Right cardiac atrium (tissue), 5 donors: ENCODE results near the gene EZH2. TPM values are rescaled to one million over a fixed set of nuclear protein-coding genes. Genes with fewer than 3 reads are reported as not detected.

Experiments
- ATAC-seq, 2 donors: fragments of 200-7000 bp; cut with Tn5 transposase; one replicate each; pipeline versions ENCODE4 v1.8.0 to v1.9.1; 2020; ENCODE audit warnings: moderate library complexity in 2 of 2, mild to moderate bottlenecking in 1 of 2
- DNase-seq, 3 donors: peaks; one replicate each; pipeline ENCODE4 v3.0.0-alpha.2; 2020
- H3K27ac ChIP-seq: one replicate; pipeline ENCODE4 v1.5.1; 2013; ENCODE audit warnings: mild to moderate bottlenecking, low read length, control low read depth, moderate library complexity
- H3K27me3 ChIP-seq: one replicate; pipeline ENCODE4 v1.6.1; 2013; ENCODE audit not compliant: control insufficient read depth, insufficient read depth
- H3K4me1 ChIP-seq: one replicate; pipeline ENCODE4 v1.6.1; 2013; ENCODE audit warnings: low read length; ENCODE audit not compliant: control insufficient read depth, insufficient read depth
- H3K4me3 ChIP-seq: one replicate; pipeline ENCODE4 v1.5.1; 2013; ENCODE audit warnings: low read length, control low read depth
- H3K9me3 ChIP-seq: one replicate; pipeline ENCODE4 v1.6.1; 2013; ENCODE audit warnings: low read length; ENCODE audit not compliant: control insufficient read depth
- WGBS: extraction: QIAGEN DNeasy Blood & Tissue Kit; methylation state at CpG from one replicate; pipeline ENCODE4 v1.1.7; 2013; 5-methylcytosine and 5-hydroxymethylcytosine counted together
- intact Hi-C, 4 donors: fragments of 100-400 bp; cut with DNase I; formaldehyde crosslinking; loops; one replicate each; pipeline versions ENCODE4 v1.11.0 to v1.14.0; 2022 to 2023
- polyA plus RNA-seq: library from polyadenylated mRNA; stranded (reverse); fragments of 200-250 nt; gene quantifications from one replicate; pipeline ENCODE4 v1.2.3, GENCODE V29; 2013
- total RNA-seq, 4 donors: library from RNA; stranded (reverse); fragmentation: NEBNext Ultra II Directional; extraction: Animal tissue kit (Norgen Biotek cat#: 25700); gene quantifications; one replicate each; pipeline ENCODE4 v1.2.1, GENCODE V29; 2021
- donor health status: healthy with polysubstance abuse.
- donor health status: DM: no; HTN: yes; CAD: no.
- donor health status: DM: no; HTN: no; CAD: no.
- donor health status: DM: no; HTN: yes; CAD: no; lungs with severe emphysema.
- donor health status: DM: yes; HTN: yes; CAD: no.

The EZH2 gene
- total and polyA plus RNA-seq, 5 donors: 0.68 to 1.7 (median 1.2) TPM

DNA sequence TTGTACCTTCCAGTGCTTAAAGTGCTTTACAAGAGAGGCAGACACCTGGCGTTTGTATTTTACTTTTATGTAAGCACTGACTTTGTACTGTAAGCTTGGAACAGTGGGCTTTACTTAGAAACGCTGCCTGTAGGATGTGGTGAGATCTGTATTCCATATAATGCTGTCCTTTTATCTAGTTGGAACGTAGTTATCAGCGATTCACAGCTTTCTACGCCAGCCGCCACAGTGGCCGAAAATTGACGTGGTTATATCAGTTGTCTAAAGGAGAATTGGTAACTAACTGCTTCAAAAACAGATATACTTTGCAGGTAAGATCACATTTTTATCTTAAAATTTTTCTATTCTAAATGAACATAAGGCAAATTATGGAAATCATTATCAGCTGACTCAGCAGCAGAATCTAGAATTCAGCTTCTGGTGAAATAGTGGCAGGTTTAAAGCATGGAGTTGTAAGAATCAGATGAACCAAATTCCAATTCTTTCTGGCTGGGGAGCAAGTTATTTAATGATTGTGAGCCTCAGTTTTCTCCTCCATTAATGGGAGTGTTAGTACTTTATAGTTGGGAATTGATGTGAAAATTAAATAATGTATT is 93.9 kb downstream of the EZH2 start:
- no peak overlapping the region for H3K27ac ChIP-seq
- intact Hi-C loops: no loop called here
- no peaks in the 10 kb centered on the region for H3K9me3 ChIP-seq
- 78% methylated on average over 8 of the region's 8 CpGs for WGBS
- no peak overlapping the region for H3K4me3 ChIP-seq
- ATAC-seq (no peak), DNase-seq (no peak)
- H3K27me3 ChIP-seq: no peaks in the 10 kb centered on the region
- H3K4me1 ChIP-seq: peaks cover 3% of the 10 kb centered on the region

DNA sequence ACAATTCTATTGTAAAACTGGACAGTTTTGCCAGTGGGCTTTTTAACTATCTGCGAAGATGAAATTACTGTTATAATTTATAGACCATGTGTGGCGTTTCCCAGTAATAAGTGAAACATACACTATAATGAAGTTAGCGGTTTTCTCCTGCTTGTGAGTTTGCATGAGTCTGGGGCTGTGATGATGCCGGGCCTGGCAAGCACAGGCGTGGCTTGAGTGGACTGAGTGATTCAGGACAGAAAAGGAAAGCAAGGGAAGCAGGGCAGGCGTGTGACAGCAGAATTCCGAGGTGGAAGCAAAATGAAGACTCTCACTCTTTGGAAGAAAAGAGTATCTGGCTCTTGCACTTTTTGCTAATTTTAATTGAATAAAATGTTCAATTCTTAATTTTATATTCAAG is 94.9 kb downstream of the EZH2 start:
- peak in 1 of 2 donors; percentile 55 for ATAC-seq
- no peak overlapping the region for H3K4me3 ChIP-seq
- H3K4me1 ChIP-seq: peaks cover 3% of the 10 kb centered on the region
- no peaks in the 10 kb centered on the region for H3K27me3 ChIP-seq
- H3K27ac ChIP-seq: no peak overlapping the region
- intact Hi-C loops: no loop called here
- peak in 1 of 3 donors; percentile 45 for DNase-seq
- WGBS: 79% methylated on average over 7 of the region's 7 CpGs
- no peaks in the 10 kb centered on the region for H3K9me3 ChIP-seq

DNA sequence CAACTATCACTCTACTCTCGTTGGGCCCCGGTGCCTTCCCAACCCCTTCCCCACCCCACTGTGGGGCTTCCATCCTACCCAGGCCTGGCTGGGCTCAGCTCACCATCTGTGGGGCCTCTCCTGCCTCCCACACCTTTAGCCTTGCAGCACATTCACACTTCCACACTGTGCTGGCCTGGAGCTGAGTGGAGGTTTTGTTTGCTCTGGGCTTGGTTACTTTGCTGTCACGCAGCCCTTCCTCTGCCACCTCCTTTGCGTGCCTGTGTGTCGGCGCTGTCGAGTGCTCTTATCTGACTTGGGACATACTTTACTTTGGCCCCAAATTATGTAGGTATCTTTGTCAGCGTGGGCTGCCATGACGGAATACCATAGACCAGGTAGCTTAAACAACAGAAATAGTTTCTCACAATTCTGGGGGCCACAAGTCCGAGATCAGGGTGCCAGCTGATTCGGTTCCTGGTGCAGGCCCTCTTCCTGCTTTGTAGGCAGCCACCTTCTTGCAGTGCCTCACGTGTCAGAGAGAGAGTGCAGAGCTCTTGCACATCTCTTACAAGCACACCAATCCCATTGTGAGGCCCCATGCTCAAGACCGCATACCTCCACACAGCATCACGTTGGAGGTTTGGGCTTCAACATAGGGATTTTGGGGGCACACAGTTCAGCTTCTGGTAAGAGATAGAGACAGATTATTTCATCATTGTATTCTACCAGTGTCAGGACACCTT is 96.4 kb downstream of the EZH2 start:
- WGBS: 72% methylated on average over 14 of the region's 14 CpGs
- Histone ChIP-seq H3K9me3 (no peaks in the 10 kb centered on the region), H3K27me3 (no peaks in the 10 kb centered on the region), H3K27ac (peak overlapping the region; percentile 48), H3K4me1 (peaks cover 3% of the 10 kb centered on the region), H3K4me3 (no peak overlapping the region)
- peak in 2 of 3 donors; percentile 61 to 65 for DNase-seq
- peak; percentile 84 to 91 for ATAC-seq
- intact Hi-C loops: no loop called here

DNA sequence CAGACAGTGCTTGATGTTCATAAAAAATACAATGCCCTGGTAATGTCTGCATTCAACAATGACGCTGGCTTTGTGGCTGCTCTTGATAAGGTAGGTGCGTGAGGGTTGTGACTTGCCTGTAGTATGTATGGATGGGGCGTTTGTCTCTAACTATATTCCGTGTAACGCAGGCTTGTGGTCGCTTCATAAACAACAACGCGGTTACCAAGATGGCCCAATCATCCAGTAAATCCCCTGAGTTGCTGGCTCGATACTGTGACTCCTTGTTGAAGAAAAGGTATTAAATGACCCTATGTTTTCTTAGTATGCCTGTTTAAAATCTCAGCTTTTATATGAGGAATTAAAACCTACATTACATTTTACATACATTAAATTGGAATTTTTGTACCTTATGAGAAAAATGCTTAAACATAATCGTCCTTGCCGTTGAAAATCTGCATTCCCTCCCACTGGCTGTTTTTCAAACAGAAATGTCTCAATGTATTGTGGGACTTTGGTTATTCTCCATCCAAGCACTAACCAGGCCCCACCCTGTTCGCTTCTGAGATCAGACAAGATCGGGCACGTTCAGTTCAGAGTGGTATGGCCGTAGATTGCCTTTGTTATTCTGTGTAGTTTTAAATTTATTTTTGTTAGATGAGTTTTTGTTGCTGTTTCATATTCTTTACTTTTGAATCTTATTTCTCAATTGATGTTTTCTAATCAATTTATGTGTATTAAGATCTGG is 100.1 kb downstream of the EZH2 start:
- Histone ChIP-seq H3K27me3 (no peaks in the 10 kb centered on the region), H3K9me3 (no peaks in the 10 kb centered on the region), H3K4me1 (no peaks in the 10 kb centered on the region), H3K4me3 (no peak overlapping the region), H3K27ac (no peak overlapping the region)
- WGBS: 94% methylated on average over 15 of the region's 15 CpGs
- intact Hi-C loops: no loop called here
- ATAC-seq (no peak), DNase-seq (no peak)

DNA sequence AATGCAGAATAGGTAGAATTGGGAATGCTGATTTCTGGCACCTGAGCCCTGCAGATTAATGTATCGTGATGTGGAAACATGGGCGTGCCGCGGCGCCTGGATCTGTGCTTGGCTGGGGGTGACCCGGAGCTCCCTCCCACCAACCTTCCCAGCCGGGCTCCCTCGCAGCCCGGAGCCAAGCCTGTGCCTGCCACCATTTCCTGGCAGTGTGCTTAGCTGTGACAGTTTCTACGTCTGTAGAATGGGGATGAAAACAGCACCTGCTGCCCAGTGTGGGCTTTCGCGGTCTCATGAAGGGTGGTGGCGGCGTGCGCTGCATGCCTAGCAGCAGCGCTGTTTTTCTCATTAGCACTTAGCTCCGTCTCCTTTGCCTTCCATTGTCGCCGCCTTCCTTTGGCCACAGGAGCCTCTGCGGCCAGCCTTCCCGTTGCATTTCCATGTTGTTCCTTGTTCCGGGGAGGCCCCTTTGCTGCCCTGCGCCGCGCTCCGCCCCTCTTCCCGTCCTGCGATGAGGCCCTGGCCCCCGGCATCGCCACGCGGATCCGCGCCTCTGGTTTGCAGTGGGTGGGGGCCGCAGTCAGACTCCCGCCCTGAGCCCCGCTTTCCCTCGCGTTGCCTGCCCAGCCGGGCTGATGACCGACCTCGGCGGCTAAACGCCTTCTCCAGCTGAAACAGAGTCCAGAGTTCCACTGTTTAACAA is 101.2 kb downstream of the EZH2 start:
- Histone ChIP-seq H3K4me3 (no peak overlapping the region), H3K27me3 (no peaks in the 10 kb centered on the region), H3K9me3 (no peaks in the 10 kb centered on the region), H3K4me1 (no peaks in the 10 kb centered on the region), H3K27ac (no peak overlapping the region)
- WGBS: 86% methylated on average over 44 of the region's 44 CpGs
- DNase-seq: peak in 1 of 3 donors; percentile 40
- peak in 1 of 2 donors; percentile 18 for ATAC-seq
- intact Hi-C loops: no loop called here

DNA sequence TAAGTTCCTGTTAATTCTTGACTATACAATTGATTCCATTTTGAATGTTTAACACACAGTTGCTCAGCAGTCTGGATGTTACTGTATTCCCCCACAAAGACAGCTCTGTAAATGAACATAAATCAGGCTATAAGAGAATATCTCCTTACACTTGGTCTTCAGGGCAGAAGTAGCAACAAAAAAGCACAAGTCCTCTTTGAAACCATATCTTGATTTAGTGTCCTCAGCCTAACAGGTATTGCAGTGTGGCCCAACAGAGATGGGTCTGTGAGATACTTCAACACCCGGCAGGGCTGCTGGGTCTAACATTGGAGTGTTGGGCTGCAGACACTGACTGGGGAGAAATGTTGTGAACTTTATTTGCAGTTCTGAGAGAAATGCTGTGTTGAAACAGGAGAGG is 109.6 kb downstream of the EZH2 start:
- DNase-seq (no peak), ATAC-seq (no peak)
- intact Hi-C loops: no loop called here
- H3K4me1 ChIP-seq: no peaks in the 10 kb centered on the region
- no peak overlapping the region for H3K27ac ChIP-seq
- no peaks in the 10 kb centered on the region for H3K9me3 ChIP-seq
- H3K27me3 ChIP-seq: no peaks in the 10 kb centered on the region
- no peak overlapping the region for H3K4me3 ChIP-seq
- 87% methylated on average over 1 of the region's 1 CpG for WGBS

DNA sequence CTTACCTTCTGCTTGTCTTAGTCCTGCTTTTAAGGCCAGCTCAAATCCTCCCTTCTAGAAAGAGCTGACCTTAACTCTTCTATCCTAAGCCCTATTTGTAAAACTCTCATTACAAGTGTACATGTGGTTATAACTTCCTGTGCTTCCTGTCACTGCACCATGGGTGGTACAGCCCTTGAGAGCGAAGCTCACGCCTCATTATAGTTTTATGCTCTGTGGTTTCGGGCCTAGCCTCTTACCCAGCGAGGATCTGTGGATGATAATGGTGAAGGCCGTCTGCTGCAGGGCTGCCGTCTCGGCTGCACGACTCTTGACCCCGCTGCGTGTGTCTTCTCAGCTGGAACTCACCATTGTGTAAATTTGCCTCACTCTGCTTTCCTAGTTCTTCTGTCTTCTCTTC is 110.8 kb downstream of the EZH2 start:
- H3K4me1 ChIP-seq: no peaks in the 10 kb centered on the region
- no peaks in the 10 kb centered on the region for H3K9me3 ChIP-seq
- DNase-seq (no peak), ATAC-seq (no peak)
- no peak overlapping the region for H3K4me3 ChIP-seq
- no peaks in the 10 kb centered on the region for H3K27me3 ChIP-seq
- 84% methylated on average over 10 of the region's 10 CpGs for WGBS
- no peak overlapping the region for H3K27ac ChIP-seq
- intact Hi-C loops: no loop called here

DNA sequence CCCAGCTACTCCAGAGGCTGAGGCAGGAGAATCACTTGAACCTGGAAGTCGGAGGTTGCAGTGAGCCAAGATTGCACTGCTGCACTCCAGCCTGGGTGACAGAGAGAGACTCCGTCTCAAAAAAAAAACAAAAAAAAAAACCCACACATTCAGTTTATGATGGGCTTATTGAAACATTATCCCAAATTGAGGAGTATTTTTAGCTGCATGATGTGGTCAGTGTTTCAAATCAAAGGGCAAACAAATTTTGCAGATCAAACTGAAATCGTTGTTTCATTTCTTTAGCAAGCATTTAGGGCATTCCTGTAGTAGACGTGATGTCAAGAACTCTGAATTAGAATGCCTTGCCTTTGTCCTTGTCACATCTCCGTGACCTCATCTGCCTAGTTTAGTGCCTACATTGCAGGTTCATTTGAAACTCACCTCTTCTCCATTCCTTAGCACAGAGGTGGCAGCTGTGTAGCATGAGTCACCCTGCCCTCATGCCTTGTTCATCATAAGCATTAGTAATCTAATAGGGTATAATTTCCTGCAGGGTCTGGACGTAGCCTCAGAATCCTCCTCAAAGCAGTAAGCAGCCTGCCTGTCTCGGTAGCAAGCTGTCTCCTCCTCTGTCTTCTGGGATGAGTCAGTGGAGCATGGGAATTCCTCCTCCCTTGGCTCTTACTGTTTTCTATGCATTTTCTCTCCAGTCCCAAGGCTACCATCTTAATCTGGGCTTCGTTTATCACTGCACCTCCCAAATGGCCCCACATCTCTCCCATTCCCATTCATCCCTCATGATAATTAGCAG is 111.6 kb downstream of the EZH2 start:
- intact Hi-C loops: no loop called here
- Histone ChIP-seq H3K27ac (no peak overlapping the region), H3K9me3 (no peaks in the 10 kb centered on the region), H3K27me3 (no peaks in the 10 kb centered on the region), H3K4me1 (no peaks in the 10 kb centered on the region), H3K4me3 (no peak overlapping the region)
- no peak for ATAC-seq
- DNase-seq: no peak
- 88% methylated on average over 8 of the region's 8 CpGs for WGBS

DNA sequence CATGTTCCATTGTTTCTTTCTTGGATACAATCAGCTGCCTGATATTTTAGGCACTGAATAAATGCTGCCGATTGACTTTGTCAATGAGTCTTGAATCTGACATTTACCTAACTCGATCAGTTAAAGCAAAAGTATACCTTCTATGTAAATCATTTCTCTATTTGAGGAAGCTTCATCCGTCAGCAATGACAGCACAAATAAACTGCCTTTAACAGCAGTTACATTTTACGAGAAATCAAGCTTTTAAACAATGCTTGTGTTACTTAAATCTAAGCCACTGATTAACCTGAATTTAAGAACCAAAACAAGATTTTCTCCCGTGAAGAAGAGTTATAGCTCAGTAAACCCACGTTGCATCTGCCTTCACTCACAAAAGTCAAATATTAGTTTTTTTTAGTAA is 114.1 kb downstream of the EZH2 start:
- intact Hi-C loops: no loop called here
- Histone ChIP-seq H3K27me3 (no peaks in the 10 kb centered on the region), H3K4me3 (no peak overlapping the region), H3K4me1 (no peaks in the 10 kb centered on the region), H3K27ac (no peak overlapping the region), H3K9me3 (no peaks in the 10 kb centered on the region)
- no peak for DNase-seq
- WGBS: 89% methylated on average over 6 of the region's 6 CpGs
- ATAC-seq: no peak

DNA sequence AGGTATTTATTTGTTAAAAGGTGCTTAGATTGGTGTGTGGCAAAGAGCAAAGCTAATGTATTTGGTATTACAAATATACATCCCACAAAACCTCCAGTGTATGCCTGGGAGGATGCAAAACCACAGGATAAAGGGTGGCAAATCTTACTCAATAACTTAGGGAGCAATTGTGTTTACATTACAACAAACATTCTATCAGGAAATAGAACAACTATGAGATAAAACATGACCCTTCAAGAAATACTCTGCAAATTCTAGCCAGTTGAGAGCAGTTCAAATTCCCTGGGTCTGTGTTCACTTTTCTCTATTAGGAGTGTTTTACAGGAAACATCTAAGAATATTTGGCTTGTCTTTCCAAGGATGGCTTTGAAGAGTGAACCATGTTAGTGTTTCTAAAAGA is 120.5 kb downstream of the EZH2 start:
- no peaks in the 10 kb centered on the region for H3K9me3 ChIP-seq
- no peak overlapping the region for H3K4me3 ChIP-seq
- H3K4me1 ChIP-seq: peaks cover 3% of the 10 kb centered on the region
- H3K27me3 ChIP-seq: no peaks in the 10 kb centered on the region
- ATAC-seq (no peak), DNase-seq (no peak)
- intact Hi-C loops: no loop called here
- H3K27ac ChIP-seq: no peak overlapping the region
